ENCODE data around the gene VPS36. TPM values are rescaled to one million over a fixed set of nuclear protein-coding genes. Genes with fewer than 3 reads are reported as not detected.

Gene VPS36
- total and polyA plus RNA-seq, 9 of the 15 experiments (the other 6 are each of a cell fraction or from before 2014, with no cell fraction given): 8.4 to 30.6 (median 23.7) TPM

GRCh38 chr13:52450012-52450792 lies at the start of gene VPS36 (continued):
- TF ChIP-seq STAT5A (IDR thresholded peaks at IDR 0.05; ENCODE audit: borderline replicate concordance, low read length) (no peak), TSHZ1 (CRISPR knock-in tag; IDR thresholded peaks at IDR 0.05) (no peak), SIRT6 (IDR thresholded peaks at IDR 0.05; ENCODE audit: low read depth, low read length) (no peak), MTA3 (IDR thresholded peaks at IDR 0.05; ENCODE audit: borderline replicate concordance) (peak; percentile 87; the same call in 1 of the 2 replicates), BRF1 (IDR thresholded peaks at IDR 0.05; ENCODE audit: borderline replicate concordance, extremely low read depth, insufficient read length) (no peak), MYC (IDR thresholded peaks at IDR 0.05; ENCODE audit: low read depth, low read length) (peak; percentile 75), MYC (CRISPR knock-in tag; IDR thresholded peaks at IDR 0.05; ENCODE audit: borderline replicate concordance, low read depth) (no peak), ZNF165 (CRISPR knock-in tag; IDR thresholded peaks at IDR 0.05; ENCODE audit: borderline replicate concordance) (no peak), TBL1XR1 (IDR thresholded peaks at IDR 0.05; ENCODE audit: low read length in 2 of 2) (no peak), POLR2H (tag; IDR thresholded peaks at IDR 0.05; ENCODE audit: low read depth) (peak; percentile 49; the same call in 1 of the 2 replicates), GABPB2 (CRISPR knock-in tag; conservative IDR thresholded peaks at IDR 0.05) (no peak), RBM39 (optimal IDR thresholded peaks at IDR 0.05; ENCODE audit: low read depth, low read length) (no peak), E2F4 (CRISPR knock-in tag; IDR thresholded peaks at IDR 0.05; ENCODE audit: low read depth) (no peak), ZFP1 (CRISPR knock-in tag; IDR thresholded peaks at IDR 0.05) (no peak), KDM4B (IDR thresholded peaks at IDR 0.05; ENCODE audit: borderline replicate concordance in 2 of 2, low read depth in 1 of 2) (0 out of 4 replicates have a peak, but pooled peaks of 1 of the 2 experiments have one; percentile 36), MAFG (tag; conservative IDR thresholded peaks at IDR 0.05) (no peak), ZNF507 (tag; conservative IDR thresholded peaks at IDR 0.05) (no peak), THRB (CRISPR knock-in tag; conservative IDR thresholded peaks at IDR 0.05) (no peak), ZNF76 (CRISPR knock-in tag; IDR thresholded peaks at IDR 0.05; ENCODE audit: borderline replicate concordance) (peak; percentile 23; the same call in 1 of the 2 replicates), ZC3H4 (CRISPR knock-in tag; IDR thresholded peaks at IDR 0.05; ENCODE audit: borderline replicate concordance) (peak; percentile 10; the same call in 1 of the 2 replicates), HDAC1 (IDR thresholded peaks at IDR 0.05) (peak in 1 of 2 experiments; percentile 55; a peak in 2 of 4 replicates), NFYB (IDR thresholded peaks at IDR 0.05; ENCODE audit: extremely low read depth, insufficient read length) (no peak)
